HepG2 (cell line): ENCODE measurements around the gene SEMA5B. TPM values are rescaled to one million over a fixed set of nuclear protein-coding genes. Genes with fewer than 3 reads are reported as not detected.

Experiments used
- CBX5 ChIP-seq: sonication (generic); formaldehyde crosslinking; IDR thresholded peaks from 2 replicates; pipeline ENCODE4 v1.4.0; 2020; ENCODE audit warnings: missing genetic modification reagents, borderline replicate concordance
- CCAR2 ChIP-seq: fragments of 200-400 bp; formaldehyde crosslinking; optimal IDR thresholded peaks from 2 replicates; pipeline ENCODE3; 2018; ENCODE audit warnings: low read depth, mild to moderate bottlenecking, low read length, moderate library complexity
- CHD2 ChIP-seq: IDR thresholded peaks from 2 replicates; pipeline ENCODE4 v1.6.1; 2011; ENCODE audit warnings: low read depth, low read length, improper control_type of control experiment
- CTCF ChIP-seq: sonication (generic); formaldehyde crosslinking; IDR thresholded peaks from 2 replicates; pipeline ENCODE4 v1.5.0; 2020; ENCODE audit warnings: mild to moderate bottlenecking, missing genetic modification reagents, moderate library complexity
- FOSL2 ChIP-seq: sonication (generic); formaldehyde crosslinking; IDR thresholded peaks from 2 replicates; pipeline ENCODE4 v1.4.0; 2020; ENCODE audit warnings: missing genetic modification reagents
- GATAD1 ChIP-seq: IDR thresholded peaks from 2 replicates; pipeline ENCODE4 v1.6.1; 2016; ENCODE audit warnings: missing genetic modification reagents, missing compliant biosample characterization
- HMGXB4 ChIP-seq, 2 experiments: sonication (generic) in 1 of 2; formaldehyde crosslinking in 1 of 2; IDR thresholded peaks; 2 replicates each; pipeline versions ENCODE4 v1.4.0 to v1.6.1; 2018 to 2020; ENCODE audit warnings: missing genetic modification reagents in 2 of 2, borderline replicate concordance in 1 of 2, low read depth in 1 of 2, mild to moderate bottlenecking in 1 of 2, missing biosample characterization in 1 of 2
- JDP2 ChIP-seq: sonication (generic); formaldehyde crosslinking; IDR thresholded peaks from 2 replicates; pipeline ENCODE4 v1.8.1; 2022; ENCODE audit warnings: missing genetic modification reagents, borderline replicate concordance
- MED8 ChIP-seq: sonication (generic); formaldehyde crosslinking; IDR thresholded peaks from 2 replicates; pipeline ENCODE4 v1.8.1; 2023; ENCODE audit warnings: mild to moderate bottlenecking, missing genetic modification reagents; ENCODE audit not compliant: insufficient replicate concordance
- NFIC ChIP-seq: IDR thresholded peaks from 2 replicates; pipeline ENCODE4 v1.6.1; 2012; ENCODE audit warnings: mild to moderate bottlenecking, low read length, inconsistent platforms
- NRL ChIP-seq: sonication (generic); formaldehyde crosslinking; IDR thresholded peaks from 2 replicates; pipeline ENCODE4 v1.5.0; 2020; ENCODE audit warnings: missing genetic modification reagents, mild to moderate bottlenecking, moderate library complexity, borderline replicate concordance
- PATZ1 ChIP-seq: sonication (generic); formaldehyde crosslinking; IDR thresholded peaks from 2 replicates; pipeline ENCODE4 v1.4.0; 2020; ENCODE audit warnings: missing genetic modification reagents
- PLRG1 ChIP-seq: fragments of 450-650 bp; conservative IDR thresholded peaks from 2 replicates; pipeline ENCODE4 v1.6.1; 2016
- TSC22D2 ChIP-seq: sonication (generic); formaldehyde crosslinking; IDR thresholded peaks from 2 replicates; pipeline ENCODE4 v1.5.1; 2020; ENCODE audit warnings: missing genetic modification reagents, mild to moderate bottlenecking, borderline replicate concordance
- ZFP90 ChIP-seq: sonication (generic); formaldehyde crosslinking; IDR thresholded peaks from 2 replicates; pipeline ENCODE4 v1.8.0; 2022; ENCODE audit warnings: missing genetic modification reagents, mild to moderate bottlenecking, inconsistent platforms, borderline replicate concordance
- ZNF451 ChIP-seq: sonication (generic); formaldehyde crosslinking; IDR thresholded peaks from 2 replicates; pipeline ENCODE4 v1.5.0; 2020; ENCODE audit warnings: mild to moderate bottlenecking, missing genetic modification reagents
- ZNF569 ChIP-seq: sonication (generic); formaldehyde crosslinking; IDR thresholded peaks from 2 replicates; pipeline ENCODE4 v1.5.0; 2020; ENCODE audit warnings: mild to moderate bottlenecking, missing genetic modification reagents, moderate library complexity, borderline replicate concordance
- ZNF644 ChIP-seq: IDR thresholded peaks from 2 replicates; pipeline ENCODE4 v1.6.1; 2016; ENCODE audit warnings: low read depth
- ZNF781 ChIP-seq: sonication (generic); formaldehyde crosslinking; IDR thresholded peaks from 2 replicates; pipeline ENCODE4 v1.5.1; 2020; ENCODE audit warnings: borderline replicate concordance, mild to moderate bottlenecking, missing genetic modification reagents; ENCODE audit errors: not compliant biosample characterization
- ZNF800 ChIP-seq: sonication (generic); formaldehyde crosslinking; IDR thresholded peaks from 2 replicates; pipeline ENCODE4 v1.4.0; 2020; ENCODE audit warnings: missing genetic modification reagents
- polyA plus RNA-seq, 8 experiments: library from polyadenylated mRNA; depleted of rRNA in 3 of 8; stranded (reverse) in 7 of 8; unstranded in 1 of 8; fragments of >200 nt; fragmentation: Illumina TruSeq in 4 of 8; extraction: Trizol in 4 of 8; gene quantifications; 2 replicates each; pipeline versions ENCODE4 v1.2.1 to v1.2.3, GENCODE V29; 2011 to 2016; ENCODE audit warnings: low read depth in 4 of 8, missing spikeins in 1 of 8, mixed read lengths in 1 of 8; ENCODE audit not compliant: insufficient read depth in 1 of 8
- total RNA-seq, 5 experiments: library from RNA; depleted of rRNA; stranded (reverse); fragments of >200 nt; fragmentation: Illumina TruSeq; extraction: Trizol; gene quantifications; 2 replicates each; pipeline ENCODE4 v1.2.3, GENCODE V29; 2016; ENCODE audit warnings: low read depth in 1 of 5

Gene SEMA5B
- total and polyA plus RNA-seq, 2 of the 13 experiments (the other 11 are each of a cell fraction or from before 2014, with no cell fraction given), result not detected

- no peak for TF ChIP-seq HMGXB4 (CRISPR knock-in tag; IDR thresholded peaks at IDR 0.05; ENCODE audit: borderline replicate concordance in 1 of 2, low read depth in 1 of 2)
- TF ChIP-seq GATAD1, result no peak
- 0 out of 2 replicates have a peak, but pooled peaks have one; percentile 43 for TF ChIP-seq ZNF800 (CRISPR knock-in tag)
- TF ChIP-seq TSC22D2 (CRISPR knock-in tag), result no peak
- TF ChIP-seq ZFP90 (CRISPR knock-in tag), result 0 out of 2 replicates have a peak, but pooled peaks have one; percentile 44
- TF ChIP-seq PLRG1, result no peak
- TF ChIP-seq CTCF (CRISPR knock-in tag), result peak; percentile 51
- TF ChIP-seq ZNF781, result peak; percentile 66
- no peak for TF ChIP-seq ZNF569 (CRISPR knock-in tag)
- no peak for TF ChIP-seq FOSL2 (CRISPR knock-in tag)
- no peak for TF ChIP-seq CHD2
- peak; percentile 50 for TF ChIP-seq MED8 (CRISPR knock-in tag)
- no peak for TF ChIP-seq JDP2 (CRISPR knock-in tag)
- TF ChIP-seq ZNF644 (CRISPR knock-in tag), result no peak
- no peak for TF ChIP-seq CCAR2
- no peak for TF ChIP-seq CBX5 (CRISPR knock-in tag)
- TF ChIP-seq NRL (CRISPR knock-in tag), result no peak
- no peak for TF ChIP-seq ZNF451 (CRISPR knock-in tag)
- peak; percentile 64 for TF ChIP-seq PATZ1
- TF ChIP-seq NFIC, result no peak
Observed at GRCh38 chr3:123067689-123068600, 40.4 kb upstream of the SEMA5B start (continued).
